Right lobe of liver (tissue), 4 donors: ENCODE results near the gene PRKAR1B.

Experiments used
- POLR2A ChIP-seq: fragments of 450-650 bp; IDR thresholded peaks from one replicate; pipeline ENCODE4 v1.6.1; 2017; ENCODE audit warnings: antibody characterized with exemption, mild to moderate bottlenecking
- TF ChIP-seq, protein P1 (sequence below), 4 donors: fragments of 200-600 bp in 3 of 4; fragments of 450-650 bp in 1 of 4; IDR thresholded peaks; one replicate each; pipeline versions ENCODE4 v1.5.1 to v1.8.0; 2016 to 2022; ENCODE audit warnings: antibody characterized with exemption in 4 of 4, mild to moderate bottlenecking in 2 of 4
- donor health status: DM: no; HTN: no; CAD: no.
- donor health status: DM: no; HTN: no; CAD: no.
- donor health status: DM: no; HTN: yes; CAD: no.

DNA sequence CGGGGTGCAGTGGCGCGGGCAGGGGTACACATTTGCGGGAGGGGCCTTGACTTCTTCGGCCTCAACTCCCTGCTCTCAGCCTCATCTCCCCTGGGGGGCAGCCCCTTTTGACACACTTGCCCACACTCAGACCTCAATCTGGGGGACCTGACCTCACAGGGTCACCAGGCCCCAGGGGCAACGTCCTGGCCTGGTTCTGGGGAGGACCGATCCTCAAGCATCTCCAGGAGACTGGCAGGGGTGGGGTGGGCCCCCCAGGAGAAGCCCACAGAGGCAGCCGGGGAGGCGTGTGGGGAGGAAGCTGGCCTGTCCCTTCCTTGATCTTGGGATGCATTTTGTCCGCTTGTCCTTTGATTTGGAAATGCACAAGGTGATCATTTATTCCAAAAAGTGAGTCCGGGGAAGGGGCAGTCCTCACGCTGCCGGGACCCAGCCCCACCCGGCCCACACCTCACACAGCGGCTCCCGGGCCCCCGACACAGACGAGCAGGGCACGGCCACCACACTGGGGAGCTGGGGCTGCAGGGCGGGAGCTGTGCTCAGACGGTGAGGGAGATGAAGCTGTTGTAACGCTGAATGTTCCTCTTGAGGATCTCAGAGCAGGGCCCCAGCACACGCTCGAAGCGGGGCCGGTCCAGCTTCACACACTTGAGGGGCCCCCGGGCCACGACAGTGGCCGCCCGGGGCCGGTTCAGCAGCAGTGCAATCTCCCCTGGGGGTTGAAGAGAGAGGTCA is 177.0 kb downstream of the PRKAR1B start:
- TF ChIP-seq, protein P1, sequence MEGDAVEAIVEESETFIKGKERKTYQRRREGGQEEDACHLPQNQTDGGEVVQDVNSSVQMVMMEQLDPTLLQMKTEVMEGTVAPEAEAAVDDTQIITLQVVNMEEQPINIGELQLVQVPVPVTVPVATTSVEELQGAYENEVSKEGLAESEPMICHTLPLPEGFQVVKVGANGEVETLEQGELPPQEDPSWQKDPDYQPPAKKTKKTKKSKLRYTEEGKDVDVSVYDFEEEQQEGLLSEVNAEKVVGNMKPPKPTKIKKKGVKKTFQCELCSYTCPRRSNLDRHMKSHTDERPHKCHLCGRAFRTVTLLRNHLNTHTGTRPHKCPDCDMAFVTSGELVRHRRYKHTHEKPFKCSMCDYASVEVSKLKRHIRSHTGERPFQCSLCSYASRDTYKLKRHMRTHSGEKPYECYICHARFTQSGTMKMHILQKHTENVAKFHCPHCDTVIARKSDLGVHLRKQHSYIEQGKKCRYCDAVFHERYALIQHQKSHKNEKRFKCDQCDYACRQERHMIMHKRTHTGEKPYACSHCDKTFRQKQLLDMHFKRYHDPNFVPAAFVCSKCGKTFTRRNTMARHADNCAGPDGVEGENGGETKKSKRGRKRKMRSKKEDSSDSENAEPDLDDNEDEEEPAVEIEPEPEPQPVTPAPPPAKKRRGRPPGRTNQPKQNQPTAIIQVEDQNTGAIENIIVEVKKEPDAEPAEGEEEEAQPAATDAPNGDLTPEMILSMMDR (IDR thresholded peaks at IDR 0.05) = no peak
- no peak for TF ChIP-seq POLR2A
